SIG-M5 treated with dmso at 0.1 percent for 504 hours (cell line): ENCODE results near the gene KCTD1.

Experiments
- DNase-seq: peaks from one replicate; lab custom pipeline; 2025; ENCODE audit not compliant: unreplicated experiment; lab: John Stamatoyannopoulos, UW

Gene KCTD1

GRCh38 chr18:26549263-26550094 lies 1.1 kb upstream of the KCTD1 start:
- peak; percentile 19 for DNase-seq

GRCh38 chr18:26547646-26548414 lies 523 bp downstream of the KCTD1 start:
- peak; percentile 13 for DNase-seq

- DNase-seq: no peak
Observed at GRCh38 chr18:26546875-26547645, 1.3 kb downstream of the KCTD1 start.

- DNase-seq: no peak
Observed at GRCh38 chr18:26546170-26546874, 2.0 kb downstream of the KCTD1 start.

GRCh38 chr18:26545335-26546123 lies 2.8 kb downstream of the KCTD1 start:
- DNase-seq: peak; percentile 25

GRCh38 chr18:26544451-26544850 lies 3.9 kb downstream of the KCTD1 start:
- no peak for DNase-seq

GRCh38 chr18:26543373-26543772 lies 5.0 kb downstream of the KCTD1 start:
- DNase-seq: no peak

- no peak for DNase-seq
Observed at GRCh38 chr18:26540043-26540628, 8.2 kb downstream of the KCTD1 start.

GRCh38 chr18:26538524-26538923 lies 9.8 kb downstream of the KCTD1 start:
- no peak for DNase-seq

GRCh38 chr18:26536664-26537063 lies 11.7 kb downstream of the KCTD1 start:
- DNase-seq: no peak

- DNase-seq: no peak
Observed at GRCh38 chr18:26536032-26536431, 12.3 kb downstream of the KCTD1 start.

GRCh38 chr18:26535630-26536029 lies 12.7 kb downstream of the KCTD1 start:
- DNase-seq: no peak

GRCh38 chr18:26532367-26533340 lies 15.7 kb downstream of the KCTD1 start:
- DNase-seq: no peak

GRCh38 chr18:26531605-26532298 lies 16.6 kb downstream of the KCTD1 start:
- no peak for DNase-seq

GRCh38 chr18:26526966-26527234 lies 21.5 kb downstream of the KCTD1 start:
- no peak for DNase-seq

- no peak for DNase-seq
Observed at GRCh38 chr18:26526128-26526965, 22.0 kb downstream of the KCTD1 start.
